Measurements from ENCODE around the gene ANKDD1A. TPM values are rescaled to one million over a fixed set of nuclear protein-coding genes. Genes with fewer than 3 reads are reported as not detected.

The ANKDD1A gene
- total RNA-seq, 4 donors from 2014 or later, result 0.82 to 7.1 (median 3.2) TPM

DNA sequence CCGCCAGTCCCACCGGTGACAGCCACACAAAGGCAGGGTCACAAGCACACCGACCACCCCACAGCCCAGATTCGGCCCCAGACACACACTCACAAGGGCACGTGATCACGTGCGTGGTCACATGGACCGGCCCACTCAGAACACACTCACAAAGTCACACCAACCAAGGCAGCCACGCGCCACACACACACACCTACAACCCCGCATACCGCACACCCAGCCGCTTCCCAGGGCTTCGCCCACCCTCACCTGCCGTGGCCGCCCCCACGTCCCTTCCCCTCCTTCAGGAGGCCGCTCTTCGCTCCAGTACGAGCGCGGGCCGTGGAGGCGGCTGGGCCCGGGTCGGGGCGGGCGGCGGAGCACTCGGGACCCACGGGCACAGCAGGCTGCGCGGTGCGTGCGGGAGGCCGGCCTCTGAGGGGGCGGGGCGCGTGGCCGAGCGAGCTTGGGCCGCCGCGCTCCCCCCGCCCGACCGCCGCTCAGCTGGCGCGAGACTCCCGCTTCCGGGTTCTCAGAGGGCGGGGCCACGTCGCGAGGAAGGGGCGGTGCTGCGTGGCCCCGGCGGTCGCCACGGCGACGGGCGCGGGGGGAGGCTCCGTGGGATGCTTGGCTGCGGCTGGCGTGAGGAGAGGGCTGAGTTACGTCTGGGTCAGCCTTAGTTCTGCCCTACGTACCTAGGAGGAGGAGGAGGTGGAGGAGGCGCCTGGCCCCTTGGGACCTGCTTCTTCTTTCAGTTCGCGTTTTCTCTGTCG, 77.9 kb downstream of the ANKDD1A start, which contains the start of gene SPG21:
TSS of gene SPG21 (minus strand) at position 499 of the 752 bp plus-strand sequence. CDS start 6,345 bp downstream, outside the sequence.
- Histone ChIP-seq H3K4me3 (peak within 1 kb of the TSS; percentile 70 to 98 (median 90)), H3K36me3 (no peaks in the 10 kb centered on the region), H3K9me3 (no peaks in the 10 kb centered on the region), H3K4me1 (peaks cover 3 to 58% (median 32%) of the 10 kb centered on the region in 4 donors), H3K27ac (peak within 1 kb of the TSS; percentile 85 to 98 (median 95)), H3K27me3 (no peaks in the 10 kb centered on the region)
- intact Hi-C loops (cut with DNase I; ENCODE audit: low total_unique reads), result no loop called here
- 0% methylated on average over 1 to 33 of the region's 75 CpGs for WGBS, 2 donors (ENCODE audit: low coverage in 1 of 2)
- DNase-seq, result peak; percentile 95
- in situ Hi-C loops (cut with MboI; ENCODE audit: low pct_ligation_motif_present in 1 of 4, low pct_unique_long_range_greater_than_20kb in 1 of 4, low sequenced_read_pairs in 3 of 4), result no loop called here
- TF ChIP-seq, protein P1, sequence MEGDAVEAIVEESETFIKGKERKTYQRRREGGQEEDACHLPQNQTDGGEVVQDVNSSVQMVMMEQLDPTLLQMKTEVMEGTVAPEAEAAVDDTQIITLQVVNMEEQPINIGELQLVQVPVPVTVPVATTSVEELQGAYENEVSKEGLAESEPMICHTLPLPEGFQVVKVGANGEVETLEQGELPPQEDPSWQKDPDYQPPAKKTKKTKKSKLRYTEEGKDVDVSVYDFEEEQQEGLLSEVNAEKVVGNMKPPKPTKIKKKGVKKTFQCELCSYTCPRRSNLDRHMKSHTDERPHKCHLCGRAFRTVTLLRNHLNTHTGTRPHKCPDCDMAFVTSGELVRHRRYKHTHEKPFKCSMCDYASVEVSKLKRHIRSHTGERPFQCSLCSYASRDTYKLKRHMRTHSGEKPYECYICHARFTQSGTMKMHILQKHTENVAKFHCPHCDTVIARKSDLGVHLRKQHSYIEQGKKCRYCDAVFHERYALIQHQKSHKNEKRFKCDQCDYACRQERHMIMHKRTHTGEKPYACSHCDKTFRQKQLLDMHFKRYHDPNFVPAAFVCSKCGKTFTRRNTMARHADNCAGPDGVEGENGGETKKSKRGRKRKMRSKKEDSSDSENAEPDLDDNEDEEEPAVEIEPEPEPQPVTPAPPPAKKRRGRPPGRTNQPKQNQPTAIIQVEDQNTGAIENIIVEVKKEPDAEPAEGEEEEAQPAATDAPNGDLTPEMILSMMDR (IDR thresholded peaks at IDR 0.05), result no peak
- TF ChIP-seq EP300 (IDR thresholded peaks at IDR 0.05; ENCODE audit: low read depth), result no peak
- TF ChIP-seq POLR2A (IDR thresholded peaks at IDR 0.05), result peak; percentile 67
- TF ChIP-seq POLR2AphosphoS5 (IDR thresholded peaks at IDR 0.05), result peak; percentile 78 to 88 (median 78)

DNA sequence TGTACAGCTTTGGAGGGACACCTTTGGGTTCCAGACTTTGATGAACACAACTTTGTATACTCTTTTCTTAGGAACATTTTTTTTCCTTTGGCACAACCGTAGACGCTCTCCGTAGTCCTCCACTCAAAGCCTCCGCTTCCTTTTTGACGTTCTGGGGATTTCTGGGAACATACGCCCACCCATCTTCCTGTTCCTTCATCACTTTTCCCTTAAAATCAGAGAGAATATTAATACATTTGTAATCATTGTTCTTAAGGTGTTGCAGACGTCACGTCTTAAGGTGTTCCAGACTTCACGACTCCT, 78.4 kb downstream of the ANKDD1A start:
- Histone ChIP-seq H3K4me3 (peak overlapping the region; percentile 24 to 98 (median 82)), H3K27me3 (no peaks in the 10 kb centered on the region), H3K27ac (peak overlapping the region; percentile 85 to 98 (median 95)), H3K36me3 (no peaks in the 10 kb centered on the region), H3K4me1 (peaks cover 0 to 53% (median 27%) of the 10 kb centered on the region in 4 donors), H3K9me3 (no peaks in the 10 kb centered on the region)
- intact Hi-C loops (cut with DNase I; ENCODE audit: low total_unique reads) (no loop called here), in situ Hi-C loops (cut with MboI; ENCODE audit: low pct_ligation_motif_present in 1 of 4, low pct_unique_long_range_greater_than_20kb in 1 of 4, low sequenced_read_pairs in 3 of 4) (no loop called here)
- WGBS, 2 donors (ENCODE audit: low coverage in 1 of 2), result 3 to 19% methylated on average over 3 to 9 of the region's 9 CpGs
- TF ChIP-seq POLR2AphosphoS5 (IDR thresholded peaks at IDR 0.05) (no peak), EP300 (IDR thresholded peaks at IDR 0.05; ENCODE audit: low read depth) (no peak), POLR2A (IDR thresholded peaks at IDR 0.05) (no peak)
- TF ChIP-seq, protein P1 (IDR thresholded peaks at IDR 0.05), result no peak
- DNase-seq, result no peak

DNA sequence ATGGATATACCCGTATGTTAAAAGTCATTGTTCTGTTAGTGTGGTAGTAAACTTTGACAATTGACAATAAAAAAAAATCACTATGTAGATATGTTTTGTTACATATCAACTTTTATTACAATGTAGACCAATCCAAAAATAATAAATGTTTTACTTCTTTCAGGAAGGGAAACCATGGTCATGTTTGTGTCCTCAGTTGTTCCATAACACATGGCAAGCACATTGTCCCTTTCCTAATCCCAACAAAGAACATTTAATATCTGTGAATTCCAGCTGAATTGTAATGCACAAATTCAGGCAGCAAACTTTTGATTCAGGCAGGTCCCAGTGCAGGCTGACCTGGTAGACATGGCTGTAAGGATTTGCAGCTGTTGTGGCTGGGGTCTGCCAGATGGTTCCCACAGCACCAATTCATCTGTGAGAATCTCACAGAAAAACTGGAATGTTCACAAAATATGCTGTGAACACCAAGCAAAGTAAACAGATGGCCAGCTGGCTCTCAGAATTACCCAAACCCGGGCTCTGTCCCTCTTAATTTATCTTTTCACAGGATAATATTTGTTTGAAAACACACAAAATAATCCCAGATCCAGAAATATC, 79.9 kb downstream of the ANKDD1A start:
- no peak overlapping the region for H3K4me3 ChIP-seq
- WGBS, 2 donors (ENCODE audit: low coverage in 1 of 2), result 43 to 73% methylated on average over 1 to 2 of the region's 2 CpGs
- no peaks in the 10 kb centered on the region for H3K36me3 ChIP-seq
- TF ChIP-seq POLR2AphosphoS5 (IDR thresholded peaks at IDR 0.05), result no peak
- no peak for TF ChIP-seq EP300 (IDR thresholded peaks at IDR 0.05; ENCODE audit: low read depth)
- TF ChIP-seq, protein P1 (IDR thresholded peaks at IDR 0.05), result no peak
- TF ChIP-seq POLR2A (IDR thresholded peaks at IDR 0.05), result no peak
- H3K4me1 ChIP-seq, result peaks cover 0 to 40% (median 18%) of the 10 kb centered on the region in 4 donors
- no peak for DNase-seq
- no peaks in the 10 kb centered on the region for H3K27me3 ChIP-seq
- in situ Hi-C loops (cut with MboI; ENCODE audit: low pct_ligation_motif_present in 1 of 4, low pct_unique_long_range_greater_than_20kb in 1 of 4, low sequenced_read_pairs in 3 of 4) (no loop called here), intact Hi-C loops (cut with DNase I; ENCODE audit: low total_unique reads) (no loop called here)
- no peaks in the 10 kb centered on the region for H3K9me3 ChIP-seq
- peak overlapping the region in 1 of 4 donors; percentile 1 for H3K27ac ChIP-seq

DNA sequence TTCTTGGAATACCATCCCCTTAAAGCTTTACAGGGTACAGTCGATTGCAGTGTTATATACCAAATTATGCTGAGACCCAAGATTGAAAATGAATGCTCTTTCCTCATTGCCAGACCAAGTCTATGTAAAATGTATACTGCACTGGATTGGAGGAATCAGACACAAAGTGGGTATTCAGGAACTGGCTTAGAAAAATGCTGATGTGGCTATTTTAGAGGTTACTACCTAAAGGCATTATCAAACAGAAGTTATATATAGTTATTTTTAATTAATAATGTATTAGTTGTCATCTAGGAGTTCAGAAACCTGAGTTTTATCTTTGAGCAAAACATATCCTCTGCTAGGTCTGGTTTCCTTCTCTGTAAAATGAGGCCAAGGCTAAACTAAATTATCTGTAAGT, 81.6 kb downstream of the ANKDD1A start:
- no peak for DNase-seq
- TF ChIP-seq POLR2A (IDR thresholded peaks at IDR 0.05) (no peak), EP300 (IDR thresholded peaks at IDR 0.05; ENCODE audit: low read depth) (no peak), POLR2AphosphoS5 (IDR thresholded peaks at IDR 0.05) (no peak)
- TF ChIP-seq, protein P1 (IDR thresholded peaks at IDR 0.05), result no peak
- intact Hi-C loops (cut with DNase I; ENCODE audit: low total_unique reads) (no loop called here), in situ Hi-C loops (cut with MboI; ENCODE audit: low pct_ligation_motif_present in 1 of 4, low pct_unique_long_range_greater_than_20kb in 1 of 4, low sequenced_read_pairs in 3 of 4) (no loop called here)
- WGBS, 2 donors (ENCODE audit: low coverage in 1 of 2), result 48 to 50% methylated on average over 1 of the region's 1 CpG
- Histone ChIP-seq H3K27me3 (no peaks in the 10 kb centered on the region), H3K27ac (no peak overlapping the region), H3K4me1 (peaks cover 0 to 24% (median 16%) of the 10 kb centered on the region in 4 donors), H3K4me3 (no peak overlapping the region), H3K9me3 (no peaks in the 10 kb centered on the region), H3K36me3 (no peaks in the 10 kb centered on the region)

Measured in transverse colon (tissue), 4 donors.